Activated naive CD4-positive, alpha-beta T cell treated with anti-CD3 and anti-CD28 coated beads, Interleukin-2, amount 50 U/mL, for 24 hours (primary cell): ENCODE results near the gene PIANP.
A peak's percentile ranks its signal among the peaks of the same experiment; 100 is the strongest.
"Not testable (repeated sequence)": the region's sequence is repeated elsewhere in the genome, so short reads cannot be mapped to it uniquely, and the experiment has no call there.

Experiments
- H3K27ac Mint-ChIP-seq: one replicate; pipeline ENCODE4 v1.8.0; 2021; ENCODE audit warnings: mild to moderate bottlenecking, mixed read lengths
- H3K27me3 Mint-ChIP-seq: one replicate; pipeline ENCODE4 v1.8.0; 2021; ENCODE audit warnings: mixed read lengths
- H3K36me3 Mint-ChIP-seq: one replicate; pipeline ENCODE4 v1.8.0; 2021; ENCODE audit warnings: mixed read lengths
- H3K4me1 Mint-ChIP-seq: one replicate; pipeline ENCODE4 v1.8.0; 2021; ENCODE audit warnings: mixed read lengths
- H3K4me3 Mint-ChIP-seq: one replicate; pipeline ENCODE4 v1.8.0; 2021; ENCODE audit warnings: mild to moderate bottlenecking, mixed read lengths
- H3K9me3 Mint-ChIP-seq: one replicate; pipeline ENCODE4 v1.8.0; 2021; ENCODE audit warnings: mixed read lengths

PIANP gene

GRCh38 chr12:6722863-6723262, 22.2 kb upstream of the PIANP start:
- Mint-ChIP-seq H3K4me1 (peaks cover 31% of the 10 kb centered on the region), H3K27ac (no peak overlapping the region), H3K36me3 (peaks cover 6% of the 10 kb centered on the region), H3K9me3 (no peaks in the 10 kb centered on the region), H3K4me3 (peak overlapping the region; percentile 99), H3K27me3 (no peaks in the 10 kb centered on the region)

- Mint-ChIP-seq H3K27me3 (peaks cover 2% of the 10 kb centered on the region), H3K9me3 (no peaks in the 10 kb centered on the region), H3K27ac (no peak overlapping the region), H3K4me1 (no peaks in the 10 kb centered on the region), H3K4me3 (no peak overlapping the region), H3K36me3 (no peaks in the 10 kb centered on the region)
These were observed 16.3 kb upstream of the PIANP start for GRCh38 chr12:6716874-6717437.

- H3K36me3 Mint-ChIP-seq, H3K4me1 Mint-ChIP-seq, H3K4me3 Mint-ChIP-seq, H3K27me3 Mint-ChIP-seq, H3K27ac Mint-ChIP-seq, H3K9me3 Mint-ChIP-seq: not testable (repeated sequence)
These were observed 15.6 kb upstream of the PIANP start for GRCh38 chr12:6716031-6716873.

GRCh38 chr12:6708960-6709394, 8.4 kb upstream of the PIANP start:
- Mint-ChIP-seq H3K4me3 (peak overlapping the region; percentile 63), H3K9me3 (no peaks in the 10 kb centered on the region), H3K36me3 (no peaks in the 10 kb centered on the region), H3K4me1 (peaks cover 5% of the 10 kb centered on the region), H3K27ac (peak overlapping the region; percentile 66), H3K27me3 (peaks cover 8% of the 10 kb centered on the region)

- H3K9me3 Mint-ChIP-seq, H3K4me3 Mint-ChIP-seq, H3K4me1 Mint-ChIP-seq, H3K27ac Mint-ChIP-seq, H3K36me3 Mint-ChIP-seq: not testable (repeated sequence)
- H3K27me3 Mint-ChIP-seq, result peaks cover 12% of the 10 kb centered on the region
These were observed 7.7 kb upstream of the PIANP start for GRCh38 chr12:6708351-6708750.

- H3K27ac Mint-ChIP-seq, result no peak overlapping the region
- H3K9me3 Mint-ChIP-seq, result no peaks in the 10 kb centered on the region
- no peaks in the 10 kb centered on the region for H3K36me3 Mint-ChIP-seq
- peaks cover 33% of the 10 kb centered on the region for H3K27me3 Mint-ChIP-seq
- H3K4me3 Mint-ChIP-seq, result no peak overlapping the region
- H3K4me1 Mint-ChIP-seq, result peaks cover 21% of the 10 kb centered on the region
These were observed 3.0 kb upstream of the PIANP start for GRCh38 chr12:6703631-6704030.

- peak overlapping the region; percentile 84 for H3K4me3 Mint-ChIP-seq
- H3K9me3 Mint-ChIP-seq, result no peaks in the 10 kb centered on the region
- H3K36me3 Mint-ChIP-seq, result no peaks in the 10 kb centered on the region
- H3K27me3 Mint-ChIP-seq, result peaks cover 32% of the 10 kb centered on the region
- H3K27ac Mint-ChIP-seq, result peak overlapping the region; percentile 65
- H3K4me1 Mint-ChIP-seq, result peaks cover 21% of the 10 kb centered on the region
These were observed 608 bp upstream of the PIANP start for GRCh38 chr12:6701078-6701768.

GRCh38 chr12:6699989-6700645, 498 bp downstream of the PIANP start:
- Mint-ChIP-seq H3K9me3 (no peaks in the 10 kb centered on the region), H3K4me1 (peaks cover 21% of the 10 kb centered on the region), H3K36me3 (no peaks in the 10 kb centered on the region), H3K4me3 (peak overlapping the region; percentile 80), H3K27me3 (peaks cover 29% of the 10 kb centered on the region), H3K27ac (no peak overlapping the region)

GRCh38 chr12:6699259-6699988, 1.2 kb downstream of the PIANP start:
- Mint-ChIP-seq H3K36me3 (no peaks in the 10 kb centered on the region), H3K27me3 (peaks cover 26% of the 10 kb centered on the region), H3K4me1 (peaks cover 21% of the 10 kb centered on the region), H3K9me3 (no peaks in the 10 kb centered on the region), H3K27ac (peak overlapping the region; percentile 86), H3K4me3 (peak overlapping the region; percentile 80)

- Mint-ChIP-seq H3K27me3 (peaks cover 22% of the 10 kb centered on the region), H3K36me3 (no peaks in the 10 kb centered on the region), H3K9me3 (no peaks in the 10 kb centered on the region), H3K27ac (no peak overlapping the region), H3K4me3 (peak overlapping the region; percentile 36), H3K4me1 (peaks cover 21% of the 10 kb centered on the region)
These were observed 2.1 kb downstream of the PIANP start for GRCh38 chr12:6698352-6699046.

GRCh38 chr12:6697584-6698351, 2.8 kb downstream of the PIANP start:
- Mint-ChIP-seq H3K36me3 (no peaks in the 10 kb centered on the region), H3K27ac (peak overlapping the region; percentile 23), H3K4me3 (no peak overlapping the region), H3K27me3 (peaks cover 19% of the 10 kb centered on the region), H3K4me1 (peaks cover 25% of the 10 kb centered on the region), H3K9me3 (no peaks in the 10 kb centered on the region)

- Mint-ChIP-seq H3K27me3 (peaks cover 15% of the 10 kb centered on the region), H3K9me3 (no peaks in the 10 kb centered on the region), H3K36me3 (no peaks in the 10 kb centered on the region), H3K4me3 (no peak overlapping the region), H3K27ac (no peak overlapping the region), H3K4me1 (peaks cover 24% of the 10 kb centered on the region)
These were observed 3.7 kb downstream of the PIANP start for GRCh38 chr12:6696690-6697583.

- Mint-ChIP-seq H3K4me3 (no peak overlapping the region), H3K27ac (no peak overlapping the region), H3K9me3 (no peaks in the 10 kb centered on the region), H3K4me1 (peaks cover 17% of the 10 kb centered on the region), H3K36me3 (no peaks in the 10 kb centered on the region), H3K27me3 (peaks cover 7% of the 10 kb centered on the region)
These were observed 5.1 kb downstream of the PIANP start for GRCh38 chr12:6695313-6696045.
